ENCODE measurements around the gene NDUFV2.

The NDUFV2 gene

DNA sequence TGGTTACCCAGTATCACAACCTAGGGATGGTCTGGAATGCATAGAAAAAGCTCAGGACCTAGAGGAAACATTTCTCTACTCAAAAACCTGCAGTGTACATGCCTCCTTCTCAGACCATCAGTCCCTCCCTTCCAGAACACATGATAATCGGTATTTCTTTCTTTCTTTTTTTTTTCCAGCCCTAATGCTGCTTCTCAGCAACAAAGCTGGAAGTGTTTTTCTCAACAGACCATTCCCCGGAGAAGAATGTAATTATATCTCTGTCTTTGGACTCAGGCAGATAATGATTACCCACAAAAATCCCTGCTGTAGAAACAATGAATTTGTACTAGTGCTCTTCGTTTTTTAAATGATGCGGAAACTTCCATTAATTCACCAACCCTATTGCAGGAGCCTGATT, 44.1 kb upstream of the NDUFV2 start:
- H3K4me3 ChIP-seq (ENCODE audit: low read length): no peak overlapping the region

DNA sequence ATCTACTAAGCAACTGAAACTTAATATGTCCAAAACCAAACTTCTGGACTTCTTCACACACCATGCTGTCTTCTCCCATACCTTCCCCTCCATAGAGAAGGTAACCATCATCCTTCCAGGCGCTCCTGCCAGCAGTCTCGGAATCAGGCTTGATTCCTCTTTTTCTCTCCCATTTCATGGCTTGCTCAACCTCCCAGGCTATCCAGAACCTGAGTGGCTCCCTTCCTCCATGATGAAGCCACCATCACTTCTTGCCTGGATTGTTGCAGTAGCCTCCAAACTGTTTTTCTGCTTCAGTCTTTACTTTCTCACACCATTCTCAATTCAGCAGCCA, 40.1 kb upstream of the NDUFV2 start:
- no peak overlapping the region for H3K4ac ChIP-seq (ENCODE audit: low read depth, low read length)
- H3K4me3 ChIP-seq (ENCODE audit: low read length): no peak overlapping the region
- no peaks in the 10 kb centered on the region for H3K79me1 ChIP-seq (ENCODE audit: low read length)
- no peak overlapping the region for H4K5ac ChIP-seq (ENCODE audit: low read length)
- no CpG with 5 or more reads among the region's 2 CpGs for WGBS (ENCODE audit: extremely low coverage, insufficient coverage, low lambda C conversion rate)
- H2BK120ac ChIP-seq (ENCODE audit: low read depth, low read length): no peak overlapping the region
- H3K23ac ChIP-seq (ENCODE audit: low read length): no peak overlapping the region
- no peak overlapping the region for H3K4me2 ChIP-seq (ENCODE audit: low read length)
- no peaks in the 10 kb centered on the region for H3K4me1 ChIP-seq (ENCODE audit: control insufficient read depth, low read depth, low read length)
- H3K36me3 ChIP-seq (ENCODE audit: control insufficient read depth, insufficient read depth, low read length): no peaks in the 10 kb centered on the region
- H3K79me2 ChIP-seq (ENCODE audit: control insufficient read depth, insufficient read depth, low read length): no peaks in the 10 kb centered on the region
- H2BK15ac ChIP-seq (replicated peaks; ENCODE audit: low read depth): no peak overlapping the region
- H3K56ac ChIP-seq (ENCODE audit: low read length): no peak overlapping the region
- no peak overlapping the region for H3K27ac ChIP-seq (ENCODE audit: low read depth, low read length)
- no peak for DNase-seq
- no peaks in the 10 kb centered on the region for H3K27me3 ChIP-seq (ENCODE audit: insufficient read depth, low read length, poor library complexity)
- no peak overlapping the region for H3K9ac ChIP-seq (ENCODE audit: low read length)
- H3K18ac ChIP-seq (ENCODE audit: low read length): no peak overlapping the region
- H4K8ac ChIP-seq (ENCODE audit: low read depth, low read length): no peak overlapping the region
- no peak overlapping the region for H2BK5ac ChIP-seq (ENCODE audit: low read length)
- no peak overlapping the region for H2AK5ac ChIP-seq (ENCODE audit: low read length)

More for the DNA sequence above, 44.1 kb upstream of the NDUFV2 start:
- H2AK5ac ChIP-seq (ENCODE audit: low read length): no peak overlapping the region
- no peaks in the 10 kb centered on the region for H3K79me1 ChIP-seq (ENCODE audit: low read length)
- H3K79me2 ChIP-seq (ENCODE audit: control insufficient read depth, insufficient read depth, low read length): no peaks in the 10 kb centered on the region
- H3K4ac ChIP-seq (ENCODE audit: low read depth, low read length): no peak overlapping the region
- no peaks in the 10 kb centered on the region for H3K27me3 ChIP-seq (ENCODE audit: insufficient read depth, low read length, poor library complexity)
- no peak overlapping the region for H4K8ac ChIP-seq (ENCODE audit: low read depth, low read length)
- no peaks in the 10 kb centered on the region for H3K4me1 ChIP-seq (ENCODE audit: control insufficient read depth, low read depth, low read length)
- H3K27ac ChIP-seq (ENCODE audit: low read depth, low read length): no peak overlapping the region
- no peak overlapping the region for H3K18ac ChIP-seq (ENCODE audit: low read length)
- H2BK15ac ChIP-seq (replicated peaks; ENCODE audit: low read depth): no peak overlapping the region
- H2BK5ac ChIP-seq (ENCODE audit: low read length): no peak overlapping the region
- no peak overlapping the region for H3K4me2 ChIP-seq (ENCODE audit: low read length)
- H2BK120ac ChIP-seq (ENCODE audit: low read depth, low read length): no peak overlapping the region
- WGBS (ENCODE audit: extremely low coverage, insufficient coverage, low lambda C conversion rate): no CpG with 5 or more reads among the region's 4 CpGs
- no peak overlapping the region for H3K9ac ChIP-seq (ENCODE audit: low read length)
- H3K23ac ChIP-seq (ENCODE audit: low read length): no peak overlapping the region
- no peaks in the 10 kb centered on the region for H3K36me3 ChIP-seq (ENCODE audit: control insufficient read depth, insufficient read depth, low read length)
- H3K56ac ChIP-seq (ENCODE audit: low read length): no peak overlapping the region
- no peak for DNase-seq
- H4K5ac ChIP-seq (ENCODE audit: low read length): no peak overlapping the region

DNA sequence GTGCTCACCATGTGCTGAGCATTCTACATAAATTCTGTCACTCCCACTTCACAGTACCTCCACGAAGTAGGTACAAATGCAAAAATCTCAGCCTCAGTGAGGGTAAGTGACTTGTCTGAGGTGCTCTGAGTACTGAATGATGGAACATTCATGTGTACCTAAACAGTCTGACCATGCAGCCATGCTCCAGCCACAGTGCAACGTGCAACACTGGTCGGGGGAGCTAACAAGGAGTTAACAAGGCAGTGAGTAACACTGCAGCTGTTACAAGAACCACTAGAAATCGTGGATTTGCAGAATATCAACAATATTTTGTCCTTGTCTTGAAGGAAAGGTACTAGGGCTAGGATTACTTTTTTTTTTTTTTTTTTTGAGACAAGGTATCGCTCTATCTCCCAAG, 36.6 kb upstream of the NDUFV2 start:
- no peak overlapping the region for H3K4me3 ChIP-seq (ENCODE audit: low read length)
- no peaks in the 10 kb centered on the region for H3K4me1 ChIP-seq (ENCODE audit: control insufficient read depth, low read depth, low read length)
- H3K27me3 ChIP-seq (ENCODE audit: insufficient read depth, low read length, poor library complexity): no peaks in the 10 kb centered on the region
- no peak overlapping the region for H2BK5ac ChIP-seq (ENCODE audit: low read length)
- no peak overlapping the region for H3K4me2 ChIP-seq (ENCODE audit: low read length)
- H3K9ac ChIP-seq (ENCODE audit: low read length): no peak overlapping the region
- H3K4ac ChIP-seq (ENCODE audit: low read depth, low read length): no peak overlapping the region
- no peak for DNase-seq
- no peaks in the 10 kb centered on the region for H3K79me1 ChIP-seq (ENCODE audit: low read length)
- H3K27ac ChIP-seq (ENCODE audit: low read depth, low read length): no peak overlapping the region
- no peak overlapping the region for H3K56ac ChIP-seq (ENCODE audit: low read length)
- no peak overlapping the region for H2AK5ac ChIP-seq (ENCODE audit: low read length)
- no peaks in the 10 kb centered on the region for H3K79me2 ChIP-seq (ENCODE audit: control insufficient read depth, insufficient read depth, low read length)
- no peak overlapping the region for H4K5ac ChIP-seq (ENCODE audit: low read length)
- no peak overlapping the region for H2BK120ac ChIP-seq (ENCODE audit: low read depth, low read length)
- H3K23ac ChIP-seq (ENCODE audit: low read length): no peak overlapping the region
- no peak overlapping the region for H3K18ac ChIP-seq (ENCODE audit: low read length)
- no peaks in the 10 kb centered on the region for H3K36me3 ChIP-seq (ENCODE audit: control insufficient read depth, insufficient read depth, low read length)
- no peak overlapping the region for H2BK15ac ChIP-seq (replicated peaks; ENCODE audit: low read depth)
- no CpG with 5 or more reads among the region's 5 CpGs for WGBS (ENCODE audit: extremely low coverage, insufficient coverage, low lambda C conversion rate)
- H4K8ac ChIP-seq (ENCODE audit: low read depth, low read length): no peak overlapping the region

DNA sequence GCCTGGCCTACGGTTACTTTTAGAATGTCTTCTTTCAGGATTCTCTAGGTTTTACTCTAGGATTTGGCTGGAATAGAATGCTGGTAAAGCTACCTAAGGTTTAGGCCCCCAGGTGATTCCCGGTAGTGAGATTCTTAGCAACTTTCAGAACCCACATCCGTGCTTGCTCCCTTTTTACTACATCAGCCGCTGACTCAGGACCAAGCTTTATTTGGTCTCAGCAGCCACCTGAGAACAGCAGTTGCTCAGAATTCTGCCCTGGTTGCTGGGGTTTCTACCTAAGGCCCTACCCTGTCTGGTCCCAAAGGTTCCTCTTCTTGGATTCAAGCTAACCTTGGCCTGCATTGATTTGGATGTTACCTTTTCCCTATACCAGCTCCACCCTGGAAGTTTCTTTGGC, 36.1 kb upstream of the NDUFV2 start:
- Histone ChIP-seq H3K79me1 (ENCODE audit: low read length) (no peaks in the 10 kb centered on the region), H3K79me2 (ENCODE audit: control insufficient read depth, insufficient read depth, low read length) (no peaks in the 10 kb centered on the region), H3K9ac (ENCODE audit: low read length) (no peak overlapping the region), H2BK15ac (replicated peaks; ENCODE audit: low read depth) (no peak overlapping the region), H3K56ac (ENCODE audit: low read length) (no peak overlapping the region), H3K4ac (ENCODE audit: low read depth, low read length) (no peak overlapping the region), H4K8ac (ENCODE audit: low read depth, low read length) (no peak overlapping the region), H3K27ac (ENCODE audit: low read depth, low read length) (no peak overlapping the region), H3K4me3 (ENCODE audit: low read length) (no peak overlapping the region), H3K4me1 (ENCODE audit: control insufficient read depth, low read depth, low read length) (no peaks in the 10 kb centered on the region), H2BK5ac (ENCODE audit: low read length) (no peak overlapping the region), H2BK120ac (ENCODE audit: low read depth, low read length) (no peak overlapping the region), H2AK5ac (ENCODE audit: low read length) (no peak overlapping the region), H3K23ac (ENCODE audit: low read length) (no peak overlapping the region), H3K27me3 (ENCODE audit: insufficient read depth, low read length, poor library complexity) (no peaks in the 10 kb centered on the region), H3K18ac (ENCODE audit: low read length) (no peak overlapping the region), H3K36me3 (ENCODE audit: control insufficient read depth, insufficient read depth, low read length) (no peaks in the 10 kb centered on the region), H4K5ac (ENCODE audit: low read length) (no peak overlapping the region), H3K4me2 (ENCODE audit: low read length) (no peak overlapping the region)
- no peak for DNase-seq
- no CpG with 5 or more reads among the region's 4 CpGs for WGBS (ENCODE audit: extremely low coverage, insufficient coverage, low lambda C conversion rate)

DNA sequence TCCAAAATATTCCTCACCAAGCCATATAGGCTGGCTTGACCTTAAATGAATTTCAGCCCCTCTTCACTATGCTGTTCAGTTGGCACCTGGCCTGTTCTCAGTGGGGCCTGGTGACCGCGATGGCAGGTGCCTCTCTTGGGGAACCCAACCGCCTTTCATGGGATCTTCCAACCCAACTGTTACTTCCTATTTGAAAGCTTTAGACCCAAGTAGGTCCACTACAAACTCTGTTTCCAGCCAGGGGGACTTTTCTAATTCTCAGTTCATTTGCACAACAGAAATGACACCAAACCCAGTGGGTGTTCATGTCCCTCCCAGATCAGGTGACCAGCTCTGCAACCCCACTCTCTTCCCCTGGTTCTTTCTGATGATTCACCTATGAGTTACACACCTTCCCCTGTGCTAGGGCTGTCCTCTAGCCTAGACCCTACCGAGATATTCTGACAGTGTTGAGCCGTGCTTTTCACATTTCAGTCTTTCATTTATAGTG, 35.6 kb upstream of the NDUFV2 start:
- no peak overlapping the region for H3K56ac ChIP-seq (ENCODE audit: low read length)
- H3K23ac ChIP-seq (ENCODE audit: low read length): no peak overlapping the region
- no peak overlapping the region for H2BK15ac ChIP-seq (replicated peaks; ENCODE audit: low read depth)
- H3K79me2 ChIP-seq (ENCODE audit: control insufficient read depth, insufficient read depth, low read length): no peaks in the 10 kb centered on the region
- no peaks in the 10 kb centered on the region for H3K36me3 ChIP-seq (ENCODE audit: control insufficient read depth, insufficient read depth, low read length)
- no peak overlapping the region for H2BK5ac ChIP-seq (ENCODE audit: low read length)
- DNase-seq: no peak
- no peak overlapping the region for H3K4me3 ChIP-seq (ENCODE audit: low read length)
- H3K18ac ChIP-seq (ENCODE audit: low read length): no peak overlapping the region
- no peaks in the 10 kb centered on the region for H3K79me1 ChIP-seq (ENCODE audit: low read length)
- H3K4me1 ChIP-seq (ENCODE audit: control insufficient read depth, low read depth, low read length): no peaks in the 10 kb centered on the region
- no peak overlapping the region for H2AK5ac ChIP-seq (ENCODE audit: low read length)
- H4K5ac ChIP-seq (ENCODE audit: low read length): no peak overlapping the region
- no peak overlapping the region for H3K4ac ChIP-seq (ENCODE audit: low read depth, low read length)
- H3K9ac ChIP-seq (ENCODE audit: low read length): no peak overlapping the region
- H3K27me3 ChIP-seq (ENCODE audit: insufficient read depth, low read length, poor library complexity): no peaks in the 10 kb centered on the region
- WGBS (ENCODE audit: extremely low coverage, insufficient coverage, low lambda C conversion rate): no CpG with 5 or more reads among the region's 5 CpGs
- H3K27ac ChIP-seq (ENCODE audit: low read depth, low read length): no peak overlapping the region
- no peak overlapping the region for H3K4me2 ChIP-seq (ENCODE audit: low read length)
- H2BK120ac ChIP-seq (ENCODE audit: low read depth, low read length): no peak overlapping the region
- H4K8ac ChIP-seq (ENCODE audit: low read depth, low read length): no peak overlapping the region

DNA sequence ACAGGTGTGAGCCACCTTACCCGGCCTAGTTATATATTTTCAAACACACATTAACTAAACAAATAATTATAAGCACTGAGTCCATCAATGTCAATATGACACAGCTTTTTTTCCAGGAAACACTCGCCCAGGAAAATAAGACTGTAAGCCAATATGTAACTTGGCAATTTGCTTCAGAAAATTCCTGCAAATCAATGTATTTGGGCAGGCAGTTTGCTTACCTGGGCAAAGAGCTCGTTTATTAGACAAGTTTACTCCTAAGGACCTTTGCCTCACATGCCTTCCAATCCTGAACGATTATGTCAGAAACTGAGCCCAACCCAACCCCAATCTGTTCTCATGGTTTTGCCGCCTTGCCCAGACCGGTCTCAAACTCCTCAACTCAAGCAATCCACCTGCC, 34.7 kb upstream of the NDUFV2 start:
- no peak overlapping the region for H3K4me3 ChIP-seq (ENCODE audit: low read length)
- no peaks in the 10 kb centered on the region for H3K36me3 ChIP-seq (ENCODE audit: control insufficient read depth, insufficient read depth, low read length)
- H2BK5ac ChIP-seq (ENCODE audit: low read length): no peak overlapping the region
- H3K4me1 ChIP-seq (ENCODE audit: control insufficient read depth, low read depth, low read length): no peaks in the 10 kb centered on the region
- WGBS (ENCODE audit: extremely low coverage, insufficient coverage, low lambda C conversion rate): no CpG with 5 or more reads among the region's 6 CpGs
- no peak overlapping the region for H3K56ac ChIP-seq (ENCODE audit: low read length)
- H3K4me2 ChIP-seq (ENCODE audit: low read length): no peak overlapping the region
- H3K27ac ChIP-seq (ENCODE audit: low read depth, low read length): no peak overlapping the region
- H3K27me3 ChIP-seq (ENCODE audit: insufficient read depth, low read length, poor library complexity): no peaks in the 10 kb centered on the region
- no peak overlapping the region for H3K9ac ChIP-seq (ENCODE audit: low read length)
- H4K5ac ChIP-seq (ENCODE audit: low read length): no peak overlapping the region
- H2AK5ac ChIP-seq (ENCODE audit: low read length): no peak overlapping the region
- no peak overlapping the region for H3K18ac ChIP-seq (ENCODE audit: low read length)
- no peaks in the 10 kb centered on the region for H3K79me1 ChIP-seq (ENCODE audit: low read length)
- no peak overlapping the region for H3K4ac ChIP-seq (ENCODE audit: low read depth, low read length)
- H2BK120ac ChIP-seq (ENCODE audit: low read depth, low read length): no peak overlapping the region
- H2BK15ac ChIP-seq (replicated peaks; ENCODE audit: low read depth): no peak overlapping the region
- H3K79me2 ChIP-seq (ENCODE audit: control insufficient read depth, insufficient read depth, low read length): no peaks in the 10 kb centered on the region
- no peak overlapping the region for H4K8ac ChIP-seq (ENCODE audit: low read depth, low read length)
- H3K23ac ChIP-seq (ENCODE audit: low read length): no peak overlapping the region
- no peak for DNase-seq

Data from mesendoderm (in vitro differentiated cells).